Lower lobe of right lung (tissue), 2 donors: ENCODE data around the gene ANKFN1. TPM values are rescaled to one million over a fixed set of nuclear protein-coding genes. Genes with fewer than 3 reads are reported as not detected.

Experiments used
- ATAC-seq, 2 donors: fragments of 200-7000 bp; cut with Tn5 transposase; one replicate each; pipeline ENCODE4 v1.9.1; 2020 to 2022; ENCODE audit warnings: mild to moderate bottlenecking in 2 of 2, moderate library complexity in 2 of 2
- DNase-seq: peaks from one replicate; pipeline ENCODE4 v3.0.0-alpha.2; 2020
- H3K27ac ChIP-seq: fragments of 200-600 bp; one replicate; pipeline ENCODE4 v1.8.0; 2022
- H3K27me3 ChIP-seq: fragments of 200-600 bp; one replicate; pipeline ENCODE4 v1.8.0; 2022; ENCODE audit warnings: low read depth
- H3K36me3 ChIP-seq: fragments of 200-600 bp; one replicate; pipeline ENCODE4 v1.8.0; 2022; ENCODE audit warnings: mild to moderate bottlenecking
- H3K4me1 ChIP-seq: fragments of 200-600 bp; one replicate; pipeline ENCODE4 v1.8.0; 2022
- H3K4me3 ChIP-seq: fragments of 200-600 bp; one replicate; pipeline ENCODE4 v1.8.0; 2022; ENCODE audit warnings: mild to moderate bottlenecking
- H3K9me3 ChIP-seq: fragments of 200-600 bp; one replicate; pipeline ENCODE4 v1.8.0; 2022
- intact Hi-C: fragments of 100-400 bp; cut with DNase I; formaldehyde crosslinking; loops from one replicate; pipeline ENCODE4 v1.11.0; 2022
- total RNA-seq: library from RNA; stranded (reverse); fragmentation: NEBNext Ultra II Directional; extraction: Animal tissue kit (Norgen Biotek cat#: 25700); gene quantifications from one replicate; pipeline ENCODE4 v1.2.1, GENCODE V29; 2021
- TF ChIP-seq, protein P1 (sequence below): fragments of 200-600 bp; IDR thresholded peaks from one replicate; pipeline ENCODE4 v1.8.0; 2022; ENCODE audit warnings: antibody characterized with exemption, mild to moderate bottlenecking
- donor health status: DM: no; HTN: yes; CAD: no; lungs with severe emphysema.

Gene ANKFN1
- total RNA-seq, 1 donor from 2014 or later, result 4.3 TPM

GRCh38 chr17:56206351-56206750, 53.1 kb downstream of the ANKFN1 start:
- intact Hi-C loops, result no loop called here
- TF ChIP-seq, protein P1, sequence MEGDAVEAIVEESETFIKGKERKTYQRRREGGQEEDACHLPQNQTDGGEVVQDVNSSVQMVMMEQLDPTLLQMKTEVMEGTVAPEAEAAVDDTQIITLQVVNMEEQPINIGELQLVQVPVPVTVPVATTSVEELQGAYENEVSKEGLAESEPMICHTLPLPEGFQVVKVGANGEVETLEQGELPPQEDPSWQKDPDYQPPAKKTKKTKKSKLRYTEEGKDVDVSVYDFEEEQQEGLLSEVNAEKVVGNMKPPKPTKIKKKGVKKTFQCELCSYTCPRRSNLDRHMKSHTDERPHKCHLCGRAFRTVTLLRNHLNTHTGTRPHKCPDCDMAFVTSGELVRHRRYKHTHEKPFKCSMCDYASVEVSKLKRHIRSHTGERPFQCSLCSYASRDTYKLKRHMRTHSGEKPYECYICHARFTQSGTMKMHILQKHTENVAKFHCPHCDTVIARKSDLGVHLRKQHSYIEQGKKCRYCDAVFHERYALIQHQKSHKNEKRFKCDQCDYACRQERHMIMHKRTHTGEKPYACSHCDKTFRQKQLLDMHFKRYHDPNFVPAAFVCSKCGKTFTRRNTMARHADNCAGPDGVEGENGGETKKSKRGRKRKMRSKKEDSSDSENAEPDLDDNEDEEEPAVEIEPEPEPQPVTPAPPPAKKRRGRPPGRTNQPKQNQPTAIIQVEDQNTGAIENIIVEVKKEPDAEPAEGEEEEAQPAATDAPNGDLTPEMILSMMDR, result no peak

DNA sequence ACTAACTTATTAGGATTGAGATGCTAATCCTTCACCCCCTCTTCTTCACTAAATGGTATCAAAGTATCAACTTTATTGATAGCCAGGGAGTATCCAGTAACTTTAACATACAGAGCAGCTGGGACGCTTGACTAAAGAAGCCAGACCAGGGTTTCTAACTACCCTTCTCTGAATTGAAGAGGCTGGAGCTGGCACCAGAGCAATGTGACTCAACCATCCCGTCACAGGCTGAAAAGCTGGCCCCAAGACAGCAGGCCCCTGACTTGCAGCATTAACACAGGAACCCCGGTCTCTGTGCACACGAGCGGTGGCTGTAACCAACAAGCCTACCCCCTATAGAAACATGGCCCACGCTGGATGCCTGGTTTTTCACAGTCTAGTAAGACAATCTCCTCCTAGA, 59.8 kb downstream of the ANKFN1 start:
- Histone ChIP-seq H3K4me3 (no peak overlapping the region), H3K27me3 (no peaks in the 10 kb centered on the region), H3K27ac (no peak overlapping the region), H3K9me3 (peaks cover 4% of the 10 kb centered on the region), H3K4me1 (no peaks in the 10 kb centered on the region), H3K36me3 (no peaks in the 10 kb centered on the region)
- ATAC-seq (no peak), DNase-seq (no peak)
- TF ChIP-seq, protein P1, result no peak
- intact Hi-C loops, result no loop called here

More at GRCh38 chr17:56206351-56206750, 53.1 kb downstream of the ANKFN1 start:
- Histone ChIP-seq H3K27ac (no peak overlapping the region), H3K27me3 (no peaks in the 10 kb centered on the region), H3K4me3 (no peak overlapping the region), H3K36me3 (no peaks in the 10 kb centered on the region), H3K9me3 (peaks cover 4% of the 10 kb centered on the region), H3K4me1 (no peaks in the 10 kb centered on the region)
- ATAC-seq (no peak), DNase-seq (no peak)

DNA sequence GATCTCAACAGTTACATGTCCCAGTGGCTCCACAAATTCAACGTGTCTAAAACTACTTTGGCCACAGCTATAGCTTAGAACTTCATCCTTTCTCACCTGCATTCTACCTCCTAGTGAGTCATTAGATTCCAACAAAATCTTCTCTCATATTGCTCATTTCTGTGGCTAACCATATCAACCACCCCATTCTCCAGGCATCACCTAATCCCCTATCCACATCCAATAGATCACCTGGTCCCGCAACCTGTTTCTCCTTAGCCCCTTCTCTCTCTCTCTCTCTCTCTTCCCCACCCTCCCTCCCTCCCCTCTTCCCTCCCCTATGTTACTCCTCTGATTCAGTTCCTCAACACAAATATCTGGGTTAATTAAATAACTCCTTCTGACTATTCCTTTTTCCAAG, 64.6 kb downstream of the ANKFN1 start:
- TF ChIP-seq, protein P1, result no peak
- Histone ChIP-seq H3K36me3 (no peaks in the 10 kb centered on the region), H3K9me3 (no peaks in the 10 kb centered on the region), H3K27me3 (no peaks in the 10 kb centered on the region), H3K4me3 (no peak overlapping the region), H3K4me1 (no peaks in the 10 kb centered on the region), H3K27ac (no peak overlapping the region)
- no peak for ATAC-seq
- DNase-seq, result no peak
- intact Hi-C loops, result no loop called here

DNA sequence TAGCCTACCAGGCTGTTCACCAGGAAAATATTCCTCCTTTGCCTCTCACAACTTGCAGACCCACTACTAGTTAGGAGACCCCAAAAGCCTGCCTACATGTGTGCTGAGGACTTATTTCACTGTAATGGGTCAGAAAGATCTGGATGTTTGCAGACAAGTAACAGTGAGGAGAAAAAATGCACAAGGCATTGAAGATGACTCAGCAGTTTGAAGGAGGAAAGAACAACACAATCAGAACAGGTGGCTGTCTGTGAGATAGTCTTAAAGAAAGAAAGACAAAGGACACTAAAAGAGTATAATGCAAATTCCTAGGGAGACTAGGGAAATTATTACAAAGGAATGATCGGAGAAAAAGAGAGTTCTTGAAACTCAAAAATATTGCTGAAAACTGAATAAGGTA, 69.0 kb downstream of the ANKFN1 start:
- TF ChIP-seq, protein P1, result no peak

GRCh38 chr17:56230660-56231059, 77.4 kb downstream of the ANKFN1 start:
- Histone ChIP-seq H3K27me3 (no peaks in the 10 kb centered on the region), H3K27ac (no peak overlapping the region), H3K4me3 (no peak overlapping the region), H3K4me1 (no peaks in the 10 kb centered on the region), H3K9me3 (no peaks in the 10 kb centered on the region), H3K36me3 (no peaks in the 10 kb centered on the region)
- TF ChIP-seq, protein P1, result no peak
- no peak for DNase-seq
- ATAC-seq, result no peak
- intact Hi-C loops, result no loop called here

More for the DNA sequence above, 69.0 kb downstream of the ANKFN1 start:
- H3K36me3 ChIP-seq, result no peaks in the 10 kb centered on the region
- DNase-seq (no peak), ATAC-seq (no peak)
- H3K27ac ChIP-seq, result no peak overlapping the region
- no peaks in the 10 kb centered on the region for H3K27me3 ChIP-seq
- intact Hi-C loops, result no loop called here
- H3K4me3 ChIP-seq, result no peak overlapping the region
- H3K9me3 ChIP-seq, result no peaks in the 10 kb centered on the region
- no peaks in the 10 kb centered on the region for H3K4me1 ChIP-seq

DNA sequence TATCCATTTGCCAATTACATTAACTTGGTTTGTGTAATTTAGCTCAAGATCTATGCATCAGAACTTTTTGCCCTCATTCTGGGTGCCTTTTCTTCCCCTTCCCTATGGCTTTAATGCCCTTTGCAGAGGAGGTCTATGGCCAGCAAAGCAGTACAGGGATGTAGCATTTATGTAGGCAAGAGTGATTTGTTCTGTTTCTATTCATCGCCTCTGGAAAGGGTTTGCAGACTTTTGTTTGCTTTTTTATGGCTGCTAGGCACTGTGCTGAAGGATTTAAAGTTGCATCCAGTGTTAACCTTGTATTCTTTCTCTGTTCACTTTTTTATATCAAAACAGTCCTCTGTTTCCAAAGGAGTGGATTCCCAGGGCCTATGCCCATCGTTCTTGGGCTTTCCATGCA, 78.0 kb downstream of the ANKFN1 start:
- intact Hi-C loops, result no loop called here

More for the DNA sequence above, 78.0 kb downstream of the ANKFN1 start:
- ATAC-seq (no peak), DNase-seq (no peak)
- Histone ChIP-seq H3K36me3 (no peaks in the 10 kb centered on the region), H3K4me1 (no peaks in the 10 kb centered on the region), H3K27me3 (no peaks in the 10 kb centered on the region), H3K4me3 (no peak overlapping the region), H3K9me3 (no peaks in the 10 kb centered on the region), H3K27ac (no peak overlapping the region)
- TF ChIP-seq, protein P1, result no peak
